HEK293T (cell line): ENCODE measurements around the gene CACNA1C.

Experiments used
- ARNT ChIP-seq: fragments of 450-650 bp; IDR thresholded peaks from 2 replicates; pipeline ENCODE4 v1.6.1; 2017; ENCODE audit warnings: mild to moderate bottlenecking
- BHLHE40 ChIP-seq: fragments of 450-650 bp; IDR thresholded peaks from 2 replicates; pipeline ENCODE4 v1.6.1; 2016; ENCODE audit warnings: mild to moderate bottlenecking, moderate library complexity, borderline replicate concordance
- ELF4 ChIP-seq: fragments of 450-650 bp; IDR thresholded peaks from 2 replicates; pipeline ENCODE4 v1.6.1; 2017; ENCODE audit warnings: antibody characterized with exemption
- FOXM1 ChIP-seq: fragments of 450-650 bp; IDR thresholded peaks from 2 replicates; pipeline ENCODE4 v1.6.1; 2017; ENCODE audit warnings: mild to moderate bottlenecking, borderline replicate concordance
- HDGF ChIP-seq: fragments of 450-650 bp; IDR thresholded peaks from 2 replicates; pipeline ENCODE4 v1.6.1; 2017; ENCODE audit warnings: antibody characterized with exemption, borderline replicate concordance
- LEF1 ChIP-seq: fragments of 450-650 bp; IDR thresholded peaks from 2 replicates; pipeline ENCODE4 v1.6.1; 2017; ENCODE audit warnings: mild to moderate bottlenecking, borderline replicate concordance
- PKNOX1 ChIP-seq: fragments of 450-650 bp; IDR thresholded peaks from 2 replicates; pipeline ENCODE4 v1.6.1; 2016
- SP1 ChIP-seq: fragments of 450-650 bp; IDR thresholded peaks from 2 replicates; pipeline ENCODE4 v1.6.1; 2017
- SUZ12 ChIP-seq: fragments of 450-650 bp; IDR thresholded peaks from 2 replicates; pipeline ENCODE4 v1.6.1; 2016; ENCODE audit warnings: mild to moderate bottlenecking
- TARDBP ChIP-seq: fragments of 450-650 bp; IDR thresholded peaks from 2 replicates; pipeline ENCODE4 v1.6.1; 2016

GRCh38 chr12:2242216-2242615 lies 189.4 kb downstream of the CACNA1C start:
- TF ChIP-seq ELF4: no peak
- TF ChIP-seq PKNOX1: no peak
- TF ChIP-seq FOXM1: no peak
- TF ChIP-seq TARDBP: no peak
- no peak for TF ChIP-seq SP1
- TF ChIP-seq HDGF: no peak
- no peak for TF ChIP-seq BHLHE40
- no peak for TF ChIP-seq LEF1
- TF ChIP-seq ARNT: no peak
- no peak for TF ChIP-seq SUZ12
